Activated naive CD4-positive, alpha-beta T cell (primary cell): ENCODE results near the gene IGSF8.
"Not testable (repeated sequence)": the region's sequence is repeated elsewhere in the genome, so short reads cannot be mapped to it uniquely, and the experiment has no call there.

ENCODE experiments used
- DNase-seq, 4 experiments: peaks; one replicate each; lab custom pipeline; 2025; lab: John Stamatoyannopoulos, UW

Gene IGSF8

DNA sequence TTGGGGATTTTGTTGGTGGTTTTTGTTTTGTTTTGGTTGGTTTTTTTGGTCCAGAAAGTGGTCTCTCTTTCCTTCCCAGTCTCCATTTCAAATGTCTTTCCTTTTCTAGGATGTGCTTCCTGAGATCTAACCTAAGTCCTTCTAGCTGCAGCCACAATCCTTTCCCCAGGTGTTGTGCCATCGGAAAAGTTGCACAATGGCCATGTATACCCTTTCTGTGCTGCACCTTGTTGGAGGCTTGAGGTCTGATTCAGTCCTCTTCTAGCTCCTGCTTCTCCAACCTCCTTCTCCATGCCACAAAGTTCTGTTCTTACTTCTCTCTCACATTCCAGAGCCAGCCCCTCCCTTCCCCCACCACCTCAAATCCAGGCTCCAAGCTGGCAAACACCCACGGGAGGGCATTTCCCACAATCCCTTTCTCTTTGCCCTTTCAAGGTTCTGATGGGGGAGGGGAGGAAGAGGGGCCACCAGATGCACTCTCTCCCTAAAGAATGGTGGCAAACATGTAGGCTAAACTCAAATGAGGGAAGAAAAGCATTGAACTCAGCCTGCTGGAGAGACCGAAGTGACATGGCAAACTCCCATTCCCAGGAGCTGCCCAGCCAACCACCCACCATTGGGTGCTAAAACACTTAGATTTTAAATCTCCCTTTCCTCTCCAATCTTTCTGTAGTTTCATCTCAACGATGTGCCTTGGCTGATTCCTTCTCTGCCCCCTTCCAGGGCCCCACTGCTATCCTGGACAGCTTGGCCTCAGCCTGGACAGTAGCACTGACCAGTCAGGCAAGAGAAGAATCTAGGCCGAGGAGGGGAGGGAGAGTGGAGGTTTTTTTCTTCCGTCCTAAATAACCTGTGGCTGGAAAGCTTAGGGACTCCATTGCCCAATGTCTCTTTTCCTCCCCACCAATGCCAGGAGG is 31.3 kb downstream of the IGSF8 start:
- DNase-seq, result no peak

DNA sequence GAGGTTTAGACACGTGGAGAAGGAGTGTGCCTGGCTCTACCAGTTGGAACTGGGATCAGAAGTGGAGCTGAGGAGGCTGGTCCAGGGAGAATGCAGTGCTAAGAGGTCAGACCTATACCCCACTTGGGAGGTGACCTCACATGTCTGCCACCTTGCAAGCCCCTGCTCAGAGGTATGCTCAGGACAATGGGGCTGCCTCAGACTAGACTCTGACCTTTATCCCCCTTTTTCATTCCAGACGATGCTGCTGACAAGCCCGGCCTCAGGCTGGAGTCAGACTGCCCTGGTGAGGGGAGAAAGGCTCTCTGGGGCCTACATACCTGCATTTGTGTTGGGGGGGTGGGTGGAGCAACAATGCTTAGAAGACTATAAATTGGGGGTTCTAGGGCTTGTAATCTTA is 33.7 kb downstream of the IGSF8 start:
- no peak for DNase-seq

DNA sequence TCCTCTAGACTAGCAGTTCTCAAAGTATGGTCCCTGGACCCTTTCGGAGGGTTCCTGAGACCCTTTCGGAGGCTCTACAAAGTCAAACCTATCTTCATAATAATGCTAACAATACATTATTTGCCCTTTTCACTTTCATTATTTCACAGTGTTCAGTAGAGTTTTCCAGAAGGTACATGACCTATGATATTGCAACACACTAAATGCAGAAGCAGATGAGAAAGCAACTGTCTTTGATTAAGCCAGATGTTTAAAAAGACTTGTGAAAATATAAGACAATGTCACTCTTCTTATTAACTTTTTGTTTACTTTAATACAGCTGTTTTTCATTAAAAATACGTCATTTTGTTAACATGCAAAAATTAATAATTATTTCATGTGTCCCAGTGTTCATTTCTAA is 34.3 kb downstream of the IGSF8 start:
- DNase-seq, result no peak

DNA sequence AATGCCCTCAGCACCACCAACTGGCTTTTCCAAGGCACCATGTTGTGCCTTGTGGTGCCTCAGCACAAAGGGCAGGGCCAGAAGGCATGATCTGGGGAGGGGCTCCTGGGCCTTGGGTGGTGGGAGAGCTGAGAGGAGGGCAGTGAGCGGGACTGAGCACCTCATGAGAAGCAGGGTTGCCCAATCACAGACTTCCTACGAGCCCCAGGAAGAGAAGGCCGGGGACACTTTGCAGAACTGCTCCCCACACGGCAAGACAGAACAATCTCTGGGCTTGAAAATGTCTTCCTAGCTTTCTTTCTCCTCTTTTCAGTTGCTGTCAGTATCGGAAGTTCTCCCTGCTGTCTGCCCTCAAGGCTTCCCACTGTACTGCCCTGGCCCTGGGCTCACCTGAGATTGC is 35.2 kb downstream of the IGSF8 start:
- no peak for DNase-seq

DNA sequence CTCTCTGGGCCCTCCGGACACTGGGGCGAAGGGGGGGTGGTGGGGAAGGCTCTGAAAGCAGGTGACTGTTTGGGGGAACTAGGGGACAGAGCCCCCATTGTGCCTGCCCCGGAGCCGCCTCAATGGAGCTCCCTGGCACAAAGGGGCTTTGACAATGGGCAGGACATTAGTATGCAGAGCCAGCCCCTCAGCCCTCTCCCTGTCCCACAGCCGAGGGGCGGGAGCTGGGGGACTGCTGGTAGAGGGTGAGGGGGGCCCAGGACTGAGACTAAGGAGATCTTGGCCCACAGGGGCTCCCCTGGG is 36.2 kb downstream of the IGSF8 start:
- DNase-seq, result no peak

DNA sequence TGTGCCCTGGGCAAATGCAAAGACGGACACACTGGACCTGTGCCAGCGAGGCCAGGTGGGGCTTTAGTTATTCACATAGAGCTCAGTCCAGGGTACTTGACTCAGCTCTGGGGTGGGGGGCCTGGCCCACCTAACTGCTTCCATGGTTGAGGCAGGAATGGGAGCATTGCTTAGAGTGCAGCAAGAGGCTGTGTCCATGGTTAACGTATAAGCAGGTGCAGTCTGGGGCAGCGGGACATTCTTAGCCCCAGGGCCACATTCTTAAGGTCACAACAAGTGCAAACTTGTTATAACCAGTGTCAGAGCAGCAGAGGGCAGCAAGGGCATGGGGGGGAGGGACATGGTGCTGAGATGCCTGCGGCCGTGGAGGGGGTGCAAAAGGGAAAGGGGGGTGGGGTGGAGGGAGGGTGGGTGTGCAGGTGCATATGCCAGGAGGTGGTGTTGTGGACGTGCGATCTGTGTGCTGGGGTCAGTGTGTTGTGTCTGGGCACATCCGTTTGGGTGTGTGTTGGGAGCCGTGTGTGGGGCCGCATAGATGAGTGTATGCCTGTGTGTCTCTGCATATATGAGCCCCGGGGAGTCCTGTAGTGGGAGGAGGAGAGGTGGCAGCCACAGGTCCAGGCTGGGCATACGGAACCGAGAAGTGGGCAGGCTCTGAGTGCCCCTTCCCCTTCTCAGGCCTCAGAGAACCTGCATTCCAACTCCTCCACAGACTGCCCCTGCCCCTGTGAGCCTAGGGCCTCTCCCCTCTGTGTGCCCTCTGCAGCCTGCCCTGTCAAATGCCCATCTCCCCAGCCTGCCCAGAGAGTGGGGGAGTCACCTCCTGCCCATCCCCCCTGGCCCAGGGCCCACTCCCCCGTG is 36.8 kb downstream of the IGSF8 start:
- DNase-seq, result no peak

DNA sequence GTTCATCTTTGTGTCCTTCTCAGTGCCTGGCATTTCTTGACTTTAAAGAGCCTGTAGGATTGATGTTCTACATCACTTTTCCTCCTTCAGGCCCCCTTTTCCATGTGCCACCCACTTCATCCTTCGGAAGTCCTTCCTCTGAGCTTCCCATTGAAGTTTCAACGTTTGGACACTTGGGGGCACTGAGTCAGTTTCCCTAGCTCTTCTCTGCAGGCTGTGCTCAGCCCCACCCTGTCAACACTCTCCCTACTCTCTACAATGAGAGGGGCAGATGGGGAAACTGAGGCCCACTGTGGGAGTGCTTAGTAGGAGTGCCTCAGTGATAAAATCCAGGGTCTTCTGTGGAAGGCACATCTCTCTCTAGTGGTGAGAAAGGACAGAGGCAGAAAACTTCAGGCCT is 40.3 kb downstream of the IGSF8 start:
- no peak for DNase-seq

DNA sequence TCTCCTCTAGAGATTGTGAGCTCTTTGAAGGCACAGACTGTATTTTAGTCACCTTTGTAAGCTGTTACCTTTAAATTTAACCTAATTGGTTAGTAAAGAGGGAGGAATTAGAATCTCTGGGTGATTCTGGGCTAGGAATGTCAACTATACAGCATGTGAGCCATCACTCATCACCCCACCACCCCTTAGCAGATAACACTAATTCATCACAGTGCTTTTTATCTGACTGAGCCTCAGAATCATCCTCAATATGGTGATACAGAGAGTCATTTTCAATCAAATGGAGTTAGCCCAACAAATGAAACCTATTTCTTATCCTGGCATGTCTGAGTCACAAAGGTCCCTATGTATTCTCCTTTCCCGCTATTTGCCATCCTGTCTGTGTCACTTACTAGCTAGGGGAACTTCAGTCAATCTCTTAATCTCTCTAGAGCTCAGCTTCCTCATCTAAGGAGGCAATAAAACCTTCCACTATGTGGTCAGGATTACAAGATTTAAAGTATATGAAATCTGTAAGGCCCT is 41.7 kb downstream of the IGSF8 start:
- DNase-seq, result no peak

DNA sequence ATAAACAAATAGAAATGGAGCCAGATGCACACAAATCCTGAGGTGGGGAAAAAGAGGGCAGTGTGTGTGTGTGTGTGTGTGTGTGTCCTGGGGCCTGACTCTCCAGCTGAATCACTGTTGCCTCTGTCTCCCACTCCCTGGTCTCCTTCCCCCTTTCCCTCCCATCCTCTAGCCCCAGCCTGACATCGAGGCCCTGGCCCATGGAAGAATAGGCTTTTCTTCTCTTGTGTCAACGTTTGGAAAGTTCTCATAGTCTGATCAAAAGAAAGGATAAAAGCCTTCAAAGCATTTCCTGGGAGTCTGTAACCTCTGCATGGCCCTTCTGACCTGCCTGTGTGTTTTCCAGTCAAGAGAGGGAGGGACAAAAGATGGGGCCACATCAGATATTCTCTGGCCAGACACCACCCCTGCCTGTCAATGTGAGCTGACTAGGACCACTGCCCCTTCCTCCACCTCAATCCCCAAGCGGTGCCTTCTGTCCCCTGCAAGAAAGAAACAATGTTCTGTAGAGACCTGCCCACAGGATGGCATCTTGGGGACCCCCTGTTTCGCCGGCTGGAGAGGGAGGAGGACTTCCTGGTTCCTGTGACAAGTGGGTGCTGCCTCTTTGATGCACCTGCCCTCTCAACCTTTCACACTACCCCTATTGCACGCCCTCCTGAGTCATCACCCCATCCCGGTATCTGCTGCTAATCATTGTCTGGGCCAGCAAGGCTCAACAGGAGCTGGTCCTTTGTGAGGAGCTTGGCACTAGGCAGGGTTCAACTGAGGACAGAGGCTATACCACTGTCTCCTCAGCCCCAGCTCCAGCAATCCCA is 44.7 kb downstream of the IGSF8 start:
- no peak for DNase-seq

DNA sequence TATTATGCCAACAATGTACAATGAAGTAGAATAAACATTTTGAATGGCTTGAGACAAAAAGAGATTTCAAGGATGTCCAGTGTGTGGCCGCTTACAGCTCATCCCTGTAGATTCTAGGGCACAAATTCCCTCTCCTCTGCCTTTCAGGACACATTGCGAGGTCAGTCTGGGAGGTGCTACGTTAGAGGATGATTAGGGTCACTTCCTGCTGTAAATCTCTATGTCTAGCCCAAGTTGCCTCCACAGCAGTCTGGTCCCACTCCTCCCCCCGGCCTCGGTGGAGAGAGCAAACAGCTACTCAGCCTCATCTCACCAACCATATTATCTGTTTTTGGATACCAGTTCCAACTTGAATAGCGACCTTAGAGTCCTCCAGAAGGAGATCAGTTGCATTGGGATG is 45.5 kb downstream of the IGSF8 start:
- DNase-seq, result no peak

DNA sequence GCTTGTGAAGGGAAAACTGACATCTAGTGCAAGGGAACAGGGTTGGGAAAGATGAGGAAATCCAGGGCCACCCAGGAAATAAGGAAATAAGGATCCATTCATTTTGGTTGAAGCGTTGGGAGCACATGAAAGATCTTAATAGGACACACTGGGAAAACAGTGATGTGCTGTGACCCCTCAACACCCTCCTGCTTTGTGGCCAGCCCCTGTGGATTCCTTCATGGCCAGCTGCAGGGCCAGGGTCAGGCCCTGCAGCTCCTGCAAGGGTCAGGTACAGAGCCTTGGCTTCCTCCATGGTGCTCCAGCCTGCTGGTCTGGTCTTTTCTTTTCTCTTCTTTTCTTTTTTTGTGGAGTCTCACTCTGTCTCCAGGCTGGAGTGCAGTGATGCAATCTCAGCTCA is 47.8 kb downstream of the IGSF8 start:
- DNase-seq, result no peak

DNA sequence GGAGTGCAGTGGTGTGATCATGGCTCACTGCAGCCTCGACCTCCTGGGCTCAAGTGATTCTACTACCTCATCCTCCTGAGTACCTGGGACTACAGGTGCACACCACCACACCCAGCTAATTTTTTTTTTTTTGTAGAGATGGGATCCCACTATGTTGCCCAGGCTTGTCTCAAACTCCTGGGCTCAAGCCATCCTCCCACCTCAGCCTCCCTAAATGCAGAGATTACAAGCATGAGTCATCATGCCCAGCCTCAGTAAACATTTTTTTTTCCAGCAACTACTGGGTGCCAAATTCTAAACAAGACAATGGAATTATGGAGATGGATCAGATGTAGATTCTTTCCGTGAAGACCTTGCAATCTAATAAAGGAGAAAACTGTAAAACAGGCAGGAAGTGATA is 48.2 kb downstream of the IGSF8 start:
- not testable (repeated sequence) for DNase-seq

DNA sequence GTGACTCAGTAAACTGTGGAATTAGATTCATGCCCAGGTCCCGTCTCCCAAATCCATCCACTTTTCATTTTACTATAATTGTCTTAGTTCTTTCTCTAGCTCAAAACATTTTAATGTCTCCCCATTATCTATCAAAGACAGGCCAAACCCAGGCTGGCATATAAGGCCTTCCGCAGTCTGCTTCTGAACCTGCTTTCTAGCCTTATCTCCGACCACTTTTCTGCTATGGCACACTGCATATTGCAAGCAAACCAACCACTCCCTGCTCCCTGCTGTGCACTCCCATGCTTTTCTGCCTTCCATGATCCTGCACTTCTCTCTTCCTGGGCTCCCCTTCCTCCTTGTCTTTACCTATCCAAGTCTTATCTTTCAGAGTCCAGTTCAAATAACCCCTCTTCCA is 49.3 kb downstream of the IGSF8 start:
- no peak for DNase-seq

DNA sequence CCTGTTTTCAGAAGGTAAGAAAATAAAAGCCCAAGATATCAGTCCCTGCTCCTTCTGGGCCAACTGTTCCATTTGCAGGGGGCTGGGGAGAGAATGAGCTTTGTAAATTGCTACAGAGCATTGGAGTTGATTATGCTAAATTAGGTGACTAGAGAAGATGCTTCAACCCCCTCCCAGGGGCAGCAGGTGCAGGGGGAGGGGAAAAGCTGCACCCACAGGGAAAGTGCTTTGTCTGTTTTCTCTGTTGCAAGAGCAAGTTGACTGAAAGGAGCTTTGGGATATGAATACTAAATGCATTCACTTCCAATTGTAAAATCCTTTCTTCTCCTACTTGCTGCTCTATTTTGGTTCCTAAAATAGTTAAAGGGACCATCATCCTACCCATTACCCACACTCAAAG is 50.1 kb downstream of the IGSF8 start:
- no peak for DNase-seq

DNA sequence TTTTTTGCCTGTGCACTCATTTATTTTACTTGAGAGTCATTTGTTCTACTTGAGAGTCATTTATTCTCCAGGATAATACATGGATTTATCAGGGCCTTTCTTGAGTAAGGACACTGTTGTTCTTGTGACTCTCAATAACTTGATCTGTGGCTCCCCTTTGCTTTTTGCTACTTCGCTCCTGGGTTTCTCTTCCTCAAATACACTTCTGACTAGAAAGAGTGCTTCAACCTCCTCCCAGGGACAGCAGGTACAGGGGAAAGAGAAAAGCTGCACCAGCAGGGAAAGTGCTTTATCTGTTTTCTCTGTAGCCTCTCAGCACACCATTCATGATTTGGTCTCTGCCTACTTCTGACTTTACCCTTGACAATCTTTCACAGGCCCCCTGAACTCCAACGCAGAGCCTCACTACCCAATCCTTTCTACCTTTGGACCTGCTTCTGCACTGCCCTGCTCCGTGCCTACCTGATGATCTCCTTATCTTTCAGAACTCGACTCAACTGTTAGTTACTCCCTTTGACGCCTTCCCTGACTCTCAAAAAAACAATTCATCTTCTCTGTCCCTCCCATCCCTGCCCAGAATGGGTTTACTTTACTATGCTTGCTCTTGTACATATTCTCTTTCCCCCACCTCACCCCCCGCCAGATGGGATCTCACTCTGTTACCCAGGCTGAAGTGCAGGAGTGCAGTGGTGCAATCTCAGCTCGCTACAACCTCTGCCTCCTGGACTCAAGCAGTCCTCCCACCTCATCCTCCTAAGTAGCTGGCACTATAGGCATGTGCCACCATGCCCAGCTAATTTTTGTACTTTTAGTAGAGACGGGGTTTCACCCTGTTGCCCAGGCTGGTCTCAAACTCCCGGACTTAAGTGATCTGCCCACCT is 51.1 kb downstream of the IGSF8 start:
- DNase-seq, result no peak

DNA sequence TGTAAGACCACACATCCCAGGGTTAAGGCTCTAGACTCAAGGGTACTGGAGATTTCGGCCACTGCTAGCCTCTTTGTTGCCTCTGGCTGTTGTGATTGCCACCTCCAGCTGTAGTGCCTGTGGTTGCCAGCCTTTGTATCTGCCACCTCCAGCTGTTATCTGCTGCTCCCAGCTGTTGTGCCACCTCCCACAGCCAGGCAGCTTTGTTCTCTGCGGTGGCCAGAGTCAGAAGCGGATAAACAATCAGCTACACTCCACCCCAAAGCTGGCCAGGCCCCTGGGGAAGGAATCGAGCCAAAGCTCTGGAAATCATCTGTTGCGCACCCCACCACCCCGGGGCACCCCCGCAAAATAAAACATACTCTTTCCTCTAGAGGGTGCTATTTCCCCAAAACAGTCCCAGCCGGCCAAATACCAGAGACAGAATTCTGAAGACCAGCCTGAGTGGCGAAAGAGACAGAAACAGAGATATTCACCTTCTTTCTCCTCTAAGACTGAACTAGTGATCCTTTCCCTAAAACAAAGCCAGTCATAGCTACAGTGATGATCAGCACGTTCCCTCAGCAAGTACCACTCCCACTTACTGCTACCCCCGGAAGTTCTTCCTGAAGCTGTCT is 51.8 kb downstream of the IGSF8 start:
- DNase-seq, result peak in 1 of 4 experiments; percentile 6

DNA sequence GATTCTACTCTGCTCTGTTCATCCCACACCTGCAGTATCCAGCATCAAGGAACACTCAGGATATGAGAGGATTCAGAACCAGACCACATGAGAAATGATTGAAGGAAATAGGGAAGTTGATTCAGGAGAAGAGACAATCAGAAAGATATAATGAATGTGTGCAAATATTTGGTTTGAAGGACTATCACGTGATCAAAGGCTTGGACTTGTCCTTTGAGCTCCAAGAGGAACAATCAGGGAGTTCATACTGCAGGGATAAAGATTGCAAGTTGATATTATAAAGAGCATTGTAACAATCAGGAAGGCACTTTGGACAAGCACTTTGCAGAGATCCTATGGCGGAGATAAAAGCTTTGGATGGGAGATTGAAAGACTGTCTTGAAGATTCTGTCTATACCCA is 52.8 kb downstream of the IGSF8 start:
- no peak for DNase-seq

DNA sequence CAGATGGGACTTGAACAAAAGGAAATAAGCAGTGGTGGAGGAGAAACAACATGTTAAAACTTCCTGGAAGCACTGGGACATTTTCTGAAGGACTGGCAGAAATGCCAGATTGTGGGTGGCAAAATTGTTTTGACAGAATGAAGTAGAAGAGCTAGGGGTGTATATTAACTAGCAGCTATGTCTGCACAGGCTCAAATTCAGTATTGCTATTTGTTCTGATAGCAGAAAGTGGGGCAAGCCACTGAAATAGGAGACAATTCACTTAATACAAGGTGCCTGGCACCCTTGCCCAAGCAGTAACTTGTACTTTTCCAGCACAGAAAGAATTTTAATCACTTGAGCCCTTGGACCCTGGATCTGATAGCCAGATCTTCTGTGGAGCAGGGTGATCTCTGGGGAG is 54.9 kb downstream of the IGSF8 start:
- no peak for DNase-seq
